Measurements from ENCODE around the gene GIPC3. TPM values are rescaled to one million over a fixed set of nuclear protein-coding genes. Genes with fewer than 3 reads are reported as not detected.

GIPC3 gene, protein sequence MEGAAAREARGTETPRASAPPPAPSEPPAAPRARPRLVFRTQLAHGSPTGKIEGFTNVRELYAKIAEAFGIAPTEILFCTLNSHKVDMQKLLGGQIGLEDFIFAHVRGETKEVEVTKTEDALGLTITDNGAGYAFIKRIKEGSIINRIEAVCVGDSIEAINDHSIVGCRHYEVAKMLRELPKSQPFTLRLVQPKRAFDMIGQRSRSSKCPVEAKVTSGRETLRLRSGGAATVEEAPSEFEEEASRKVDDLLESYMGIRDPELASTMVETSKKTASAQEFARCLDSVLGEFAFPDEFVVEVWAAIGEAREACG
- not detected in 2 replicates for total RNA-seq (2014; rRNA removed; shearing (Covaris generic); ENCODE audit: low replicate concordance)

DNA sequence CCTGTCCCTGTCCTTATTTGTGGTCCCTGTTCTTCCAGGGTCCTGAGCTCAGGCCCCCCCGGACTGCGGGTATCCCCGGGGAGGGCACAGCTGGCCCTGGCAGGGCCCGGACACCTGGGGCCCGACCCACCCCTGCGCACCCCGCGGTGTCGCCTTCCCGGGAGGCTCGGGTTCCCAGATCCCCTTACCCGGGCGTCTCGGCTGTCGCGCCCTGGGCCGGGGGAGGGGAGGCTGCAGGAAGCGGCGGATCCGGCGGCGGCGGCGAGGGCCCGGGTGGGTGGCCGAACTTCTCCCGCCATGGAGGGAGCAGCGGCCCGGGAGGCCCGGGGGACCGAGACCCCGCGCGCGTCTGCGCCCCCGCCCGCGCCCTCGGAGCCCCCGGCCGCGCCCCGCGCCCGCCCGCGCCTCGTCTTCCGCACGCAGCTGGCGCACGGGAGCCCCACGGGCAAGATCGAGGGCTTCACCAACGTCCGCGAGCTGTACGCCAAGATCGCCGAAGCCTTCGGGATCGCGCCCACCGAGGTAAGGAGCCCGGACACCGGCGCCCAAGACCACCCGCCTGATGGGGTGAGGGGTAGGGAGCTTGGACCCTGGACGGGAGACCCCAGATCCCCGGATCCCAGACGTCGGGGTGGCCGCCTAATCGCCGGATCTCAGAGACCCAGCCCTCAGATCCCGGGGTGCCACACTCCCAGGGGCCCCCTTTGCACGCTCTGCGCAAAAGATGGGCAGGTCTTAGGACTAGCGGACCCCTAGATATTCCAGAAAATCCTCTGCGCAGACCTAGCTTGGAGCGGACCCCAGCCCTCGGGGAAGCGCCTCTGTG is at the start of gene GIPC3:
TSS of gene GIPC3 (plus strand) at position 178 of the 826 bp plus-strand sequence. CDS start at position 298, 120 bp downstream.
- Histone ChIP-seq H3K9me3 (ENCODE audit: low read length) (peaks cover 4% of the 10 kb centered on the region; the same call in 1 of the 2 replicates), H3K4me3 (ENCODE audit: low read length) (no peak within 1 kb of the TSS), H3K9ac (ENCODE audit: low read length) (no peak within 1 kb of the TSS), H2AFZ (ENCODE audit: low read length) (no peak within 1 kb of the TSS), H3K4me2 (ENCODE audit: low read depth, low read length, poor library complexity, severe bottlenecking) (no peak within 1 kb of the TSS), H3K27me3 (ENCODE audit: low read length) (no peaks in the 10 kb centered on the region), H3K36me3 (ENCODE audit: insufficient read depth, low read length) (no peaks in the 10 kb centered on the region), H3K4me1 (ENCODE audit: low read length) (no peaks in the 10 kb centered on the region), H4K20me1 (ENCODE audit: insufficient read depth, low read depth, low read length) (no peaks in the 10 kb centered on the region), H3K27ac (ENCODE audit: low read length) (no peak within 1 kb of the TSS), H3K9me2 (replicated peaks; ENCODE audit: insufficient read depth, low read length) (no peaks in the 10 kb centered on the region), H3K79me2 (ENCODE audit: low read length) (no peaks in the 10 kb centered on the region)
- peak; percentile 10 for DNase-seq

DNA sequence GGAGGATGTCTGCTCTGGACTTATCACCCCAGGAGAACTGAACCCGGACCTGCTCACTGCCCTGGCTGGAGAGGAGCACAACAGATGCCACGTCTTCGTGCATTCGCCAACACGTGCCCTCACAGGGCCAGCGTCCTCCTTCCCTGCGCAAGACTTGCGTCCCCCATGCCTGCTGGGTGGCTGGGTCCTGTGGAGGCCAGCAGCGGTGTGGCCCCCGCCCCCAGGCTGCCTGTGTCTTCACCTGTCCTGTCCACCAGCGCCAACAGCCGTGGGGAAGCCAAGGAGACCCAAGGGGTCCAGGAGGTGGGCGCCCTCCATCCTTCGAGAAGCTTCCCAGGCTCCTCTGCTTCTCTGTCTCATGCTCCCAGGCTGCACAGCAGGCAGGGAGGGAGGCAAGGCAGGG is 49.7 kb upstream of the GIPC3 start:
- no peaks in the 10 kb centered on the region for H3K9me3 ChIP-seq (ENCODE audit: low read length)
- no peak for DNase-seq
- H3K27ac ChIP-seq (ENCODE audit: low read length): no peak overlapping the region
- no peaks in the 10 kb centered on the region for H3K27me3 ChIP-seq (ENCODE audit: low read length)
- H2AFZ ChIP-seq (ENCODE audit: low read length): no peak overlapping the region
- H3K4me1 ChIP-seq (ENCODE audit: low read length): no peaks in the 10 kb centered on the region
- no peak overlapping the region for H3K4me2 ChIP-seq (ENCODE audit: low read depth, low read length, poor library complexity, severe bottlenecking)
- no peak overlapping the region for H3K9ac ChIP-seq (ENCODE audit: low read length)
- H3K9me2 ChIP-seq (replicated peaks; ENCODE audit: insufficient read depth, low read length): no peaks in the 10 kb centered on the region
- H3K79me2 ChIP-seq (ENCODE audit: low read length): no peaks in the 10 kb centered on the region
- no peak overlapping the region for H3K4me3 ChIP-seq (ENCODE audit: low read length)
- H4K20me1 ChIP-seq (ENCODE audit: insufficient read depth, low read depth, low read length): no peaks in the 10 kb centered on the region; the same call in 1 of the 2 replicates
- H3K36me3 ChIP-seq (ENCODE audit: insufficient read depth, low read length): peaks cover 4% of the 10 kb centered on the region; the same call in 1 of the 2 replicates

DNA sequence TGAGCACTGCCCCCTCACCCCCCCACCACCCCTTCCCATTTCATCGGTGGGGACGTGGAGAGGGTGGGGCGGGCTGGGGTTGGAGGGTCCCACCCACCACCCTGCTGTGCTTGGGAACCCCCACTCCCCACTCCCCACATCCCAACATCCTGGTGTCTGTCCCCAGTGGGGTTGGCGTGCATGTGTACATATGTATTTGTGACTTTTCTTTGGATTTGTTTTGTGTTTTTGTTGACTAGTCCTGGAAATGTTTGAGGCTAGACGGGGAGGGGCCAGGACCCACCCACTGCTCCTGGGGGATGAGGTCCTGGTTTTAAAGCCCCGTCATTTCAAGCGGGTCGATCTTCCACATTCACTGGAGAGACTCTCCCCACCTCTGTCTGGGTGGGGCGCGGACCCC is 49.3 kb upstream of the GIPC3 start:
- no peak overlapping the region for H2AFZ ChIP-seq (ENCODE audit: low read length)
- no peak overlapping the region for H3K9ac ChIP-seq (ENCODE audit: low read length)
- no peaks in the 10 kb centered on the region for H3K79me2 ChIP-seq (ENCODE audit: low read length)
- H3K36me3 ChIP-seq (ENCODE audit: insufficient read depth, low read length): peaks cover 4% of the 10 kb centered on the region; the same call in 1 of the 2 replicates
- H3K9me3 ChIP-seq (ENCODE audit: low read length): no peaks in the 10 kb centered on the region
- DNase-seq: no peak
- no peaks in the 10 kb centered on the region for H3K4me1 ChIP-seq (ENCODE audit: low read length)
- no peak overlapping the region for H3K4me3 ChIP-seq (ENCODE audit: low read length)
- no peak overlapping the region for H3K27ac ChIP-seq (ENCODE audit: low read length)
- no peak overlapping the region for H3K4me2 ChIP-seq (ENCODE audit: low read depth, low read length, poor library complexity, severe bottlenecking)
- H3K27me3 ChIP-seq (ENCODE audit: low read length): no peaks in the 10 kb centered on the region
- no peaks in the 10 kb centered on the region for H3K9me2 ChIP-seq (replicated peaks; ENCODE audit: insufficient read depth, low read length)
- no peaks in the 10 kb centered on the region; the same call in 1 of the 2 replicates for H4K20me1 ChIP-seq (ENCODE audit: insufficient read depth, low read depth, low read length)

DNA sequence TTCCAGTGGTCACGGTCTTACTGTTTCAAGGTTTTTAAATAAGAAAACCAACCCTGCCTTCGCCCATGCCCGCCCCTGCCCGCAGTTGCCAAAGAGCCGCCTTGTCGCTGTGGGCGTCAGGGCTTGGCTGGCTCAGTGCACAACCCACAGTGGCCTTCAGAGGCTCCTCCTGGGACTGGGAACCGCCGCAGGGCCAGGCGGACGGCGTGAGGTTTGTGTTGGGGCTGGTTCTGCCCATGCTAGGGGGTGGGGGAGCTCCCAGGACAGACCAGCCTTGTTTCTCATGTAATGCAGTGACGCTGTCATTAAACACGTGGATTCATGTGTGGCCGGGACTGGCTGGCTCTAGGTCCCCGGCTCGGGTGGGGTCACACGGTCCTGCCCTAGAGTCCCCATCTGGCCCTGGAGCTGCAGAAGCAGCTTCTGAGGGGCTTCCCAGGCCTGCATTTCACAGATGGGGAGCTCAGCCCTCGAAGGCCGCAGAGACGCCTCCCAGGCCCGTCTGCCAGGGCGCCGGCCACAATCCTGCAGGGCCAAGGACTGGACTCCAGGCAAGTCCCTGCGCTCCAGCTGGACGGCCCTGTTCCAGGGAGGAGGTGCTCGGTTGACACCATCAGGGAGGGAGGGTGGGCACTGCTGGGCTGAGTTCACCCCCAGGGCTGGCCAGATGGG is 48.7 kb upstream of the GIPC3 start:
- H3K9me2 ChIP-seq (replicated peaks; ENCODE audit: insufficient read depth, low read length): no peaks in the 10 kb centered on the region

DNA sequence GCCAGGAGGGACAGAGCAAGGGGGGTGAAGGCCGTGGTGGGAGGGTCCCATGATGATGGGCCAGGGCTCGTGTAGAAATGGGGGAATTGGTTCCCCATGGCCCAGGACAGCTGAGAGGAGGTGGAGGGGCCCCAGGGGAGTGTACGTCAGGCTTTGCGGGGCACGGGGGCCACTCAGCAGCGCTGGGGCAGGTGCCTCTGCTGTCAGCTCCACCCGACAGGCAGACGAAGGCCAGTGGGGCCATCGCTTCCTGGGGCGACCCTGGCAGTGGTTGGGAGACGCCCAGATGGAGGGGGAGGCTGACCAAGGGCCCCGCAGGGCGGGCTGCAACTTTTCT is 48.2 kb upstream of the GIPC3 start:
- Histone ChIP-seq H3K27ac (ENCODE audit: low read length) (no peak overlapping the region), H2AFZ (ENCODE audit: low read length) (no peak overlapping the region), H3K9me3 (ENCODE audit: low read length) (no peaks in the 10 kb centered on the region), H3K9ac (ENCODE audit: low read length) (no peak overlapping the region), H4K20me1 (ENCODE audit: insufficient read depth, low read depth, low read length) (no peaks in the 10 kb centered on the region; the same call in 1 of the 2 replicates), H3K79me2 (ENCODE audit: low read length) (no peaks in the 10 kb centered on the region), H3K4me1 (ENCODE audit: low read length) (no peaks in the 10 kb centered on the region), H3K9me2 (replicated peaks; ENCODE audit: insufficient read depth, low read length) (no peaks in the 10 kb centered on the region), H3K36me3 (ENCODE audit: insufficient read depth, low read length) (peaks cover 4% of the 10 kb centered on the region; the same call in 1 of the 2 replicates), H3K27me3 (ENCODE audit: low read length) (no peaks in the 10 kb centered on the region), H3K4me3 (ENCODE audit: low read length) (no peak overlapping the region), H3K4me2 (ENCODE audit: low read depth, low read length, poor library complexity, severe bottlenecking) (no peak overlapping the region)
- DNase-seq: no peak

More for the DNA sequence above, 48.7 kb upstream of the GIPC3 start:
- H4K20me1 ChIP-seq (ENCODE audit: insufficient read depth, low read depth, low read length): no peaks in the 10 kb centered on the region; the same call in 1 of the 2 replicates
- no peaks in the 10 kb centered on the region for H3K27me3 ChIP-seq (ENCODE audit: low read length)
- H2AFZ ChIP-seq (ENCODE audit: low read length): no peak overlapping the region
- no peak overlapping the region for H3K4me3 ChIP-seq (ENCODE audit: low read length)
- no peak overlapping the region for H3K4me2 ChIP-seq (ENCODE audit: low read depth, low read length, poor library complexity, severe bottlenecking)
- H3K27ac ChIP-seq (ENCODE audit: low read length): no peak overlapping the region
- no peaks in the 10 kb centered on the region for H3K4me1 ChIP-seq (ENCODE audit: low read length)
- no peaks in the 10 kb centered on the region for H3K9me3 ChIP-seq (ENCODE audit: low read length)
- H3K79me2 ChIP-seq (ENCODE audit: low read length): no peaks in the 10 kb centered on the region
- no peak overlapping the region for H3K9ac ChIP-seq (ENCODE audit: low read length)
- DNase-seq: no peak
- peaks cover 4% of the 10 kb centered on the region; the same call in 1 of the 2 replicates for H3K36me3 ChIP-seq (ENCODE audit: insufficient read depth, low read length)

DNA sequence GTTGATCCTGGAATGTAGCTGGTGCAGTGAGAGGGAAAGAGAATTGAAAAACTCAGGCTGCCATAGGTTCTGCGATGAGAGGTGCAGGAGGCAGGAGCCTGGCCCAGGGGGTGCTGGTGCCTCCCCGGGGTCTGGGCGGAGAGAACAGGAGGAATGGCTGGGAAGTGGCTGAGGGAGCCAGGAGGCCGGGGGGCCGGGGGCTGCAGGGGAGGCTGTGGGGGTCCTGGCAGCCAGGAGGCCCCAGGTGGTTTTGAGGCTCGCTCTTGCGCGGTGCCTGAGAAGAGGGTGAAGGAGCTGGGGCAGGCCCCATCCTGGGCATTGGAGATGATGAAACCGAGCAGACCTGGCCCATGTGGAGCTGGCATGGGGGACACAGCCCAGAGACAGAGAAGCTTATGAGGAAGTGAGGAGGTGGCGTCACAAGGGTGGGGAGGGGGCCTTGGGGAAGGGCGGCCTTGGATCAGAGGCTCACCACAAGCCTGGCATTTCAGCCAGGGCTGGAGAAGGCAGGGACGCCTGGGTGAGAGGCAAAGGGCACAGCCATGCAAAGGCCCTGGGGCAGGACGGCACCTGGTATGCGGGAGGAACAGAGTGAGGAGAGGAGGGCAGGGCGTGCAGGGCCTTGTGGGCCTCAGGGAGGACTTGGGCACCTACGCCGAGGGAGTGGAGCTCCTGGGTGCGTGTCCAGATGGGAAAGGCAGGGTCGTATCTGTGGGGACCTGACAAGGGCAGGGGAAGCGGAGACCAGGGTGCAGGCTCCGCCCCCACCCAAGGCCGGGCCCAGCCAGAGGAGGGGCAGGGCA is 47.6 kb upstream of the GIPC3 start:
- Histone ChIP-seq H4K20me1 (ENCODE audit: insufficient read depth, low read depth, low read length) (no peaks in the 10 kb centered on the region; the same call in 1 of the 2 replicates), H3K9ac (ENCODE audit: low read length) (no peak overlapping the region)

DNA sequence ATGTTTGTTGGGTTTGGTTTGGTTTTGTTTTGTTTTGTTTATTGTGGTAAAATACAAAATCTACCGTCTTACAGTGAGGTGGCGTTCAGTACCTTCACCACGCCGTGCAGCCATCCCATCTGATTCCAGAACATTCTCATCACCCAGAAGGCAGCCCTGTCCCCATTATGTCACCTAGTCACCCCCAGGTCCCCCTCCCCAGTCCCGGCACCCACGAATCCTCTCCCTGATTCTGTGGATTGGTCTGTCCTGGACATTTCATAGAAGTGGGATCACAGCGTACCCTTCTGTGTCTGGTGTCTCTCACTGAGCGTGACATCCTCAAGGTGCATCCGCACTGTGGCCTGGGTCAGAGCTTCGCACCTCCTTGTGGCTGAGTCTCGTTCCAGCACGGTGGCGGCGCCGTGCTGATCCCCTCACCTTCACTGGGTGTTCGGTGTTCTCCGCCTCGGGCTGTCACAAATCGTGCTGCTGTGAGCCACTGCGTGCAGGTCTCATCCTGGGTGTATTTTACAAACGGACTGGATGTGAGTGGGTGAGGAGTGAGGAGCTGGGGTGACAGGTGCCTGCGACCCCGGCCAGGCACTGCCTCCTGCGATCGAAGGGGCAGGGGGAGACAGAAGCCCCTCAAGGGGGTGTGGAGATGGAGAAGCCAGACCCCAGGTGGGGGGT is 46.9 kb upstream of the GIPC3 start:
- no peak for DNase-seq
- H3K27me3 ChIP-seq (ENCODE audit: low read length): no peaks in the 10 kb centered on the region
- H3K9ac ChIP-seq (ENCODE audit: low read length): no peak overlapping the region
- no peaks in the 10 kb centered on the region for H3K4me1 ChIP-seq (ENCODE audit: low read length)
- no peaks in the 10 kb centered on the region for H3K9me2 ChIP-seq (replicated peaks; ENCODE audit: insufficient read depth, low read length)
- no peaks in the 10 kb centered on the region for H3K79me2 ChIP-seq (ENCODE audit: low read length)
- no peak overlapping the region for H3K27ac ChIP-seq (ENCODE audit: low read length)
- H3K4me3 ChIP-seq (ENCODE audit: low read length): no peak overlapping the region
- H4K20me1 ChIP-seq (ENCODE audit: insufficient read depth, low read depth, low read length): no peaks in the 10 kb centered on the region; the same call in 1 of the 2 replicates
- H3K9me3 ChIP-seq (ENCODE audit: low read length): no peaks in the 10 kb centered on the region
- H3K36me3 ChIP-seq (ENCODE audit: insufficient read depth, low read length): peaks cover 4% of the 10 kb centered on the region; the same call in 1 of the 2 replicates
- no peak overlapping the region for H3K4me2 ChIP-seq (ENCODE audit: low read depth, low read length, poor library complexity, severe bottlenecking)
- H2AFZ ChIP-seq (ENCODE audit: low read length): no peak overlapping the region

More for the DNA sequence above, 47.6 kb upstream of the GIPC3 start:
- Histone ChIP-seq H3K9me3 (ENCODE audit: low read length) (no peaks in the 10 kb centered on the region), H3K4me3 (ENCODE audit: low read length) (no peak overlapping the region), H3K27me3 (ENCODE audit: low read length) (no peaks in the 10 kb centered on the region), H3K4me2 (ENCODE audit: low read depth, low read length, poor library complexity, severe bottlenecking) (no peak overlapping the region), H2AFZ (ENCODE audit: low read length) (no peak overlapping the region), H3K36me3 (ENCODE audit: insufficient read depth, low read length) (peaks cover 4% of the 10 kb centered on the region; the same call in 1 of the 2 replicates), H3K27ac (ENCODE audit: low read length) (no peak overlapping the region), H3K79me2 (ENCODE audit: low read length) (no peaks in the 10 kb centered on the region), H3K9me2 (replicated peaks; ENCODE audit: insufficient read depth, low read length) (no peaks in the 10 kb centered on the region), H3K4me1 (ENCODE audit: low read length) (no peaks in the 10 kb centered on the region)
- peak; percentile 49 for DNase-seq

Data from Karpas-422 (cell line).